ENCODE results near the gene NAALADL2. TPM values are rescaled to one million over a fixed set of nuclear protein-coding genes. Genes with fewer than 3 reads are reported as not detected.
"Not testable (repeated sequence)": the region's sequence is repeated elsewhere in the genome, so short reads cannot be mapped to it uniquely, and the experiment has no call there.

The NAALADL2 gene
- total RNA-seq, 1 donor from 2014 or later: 5.2 TPM

DNA sequence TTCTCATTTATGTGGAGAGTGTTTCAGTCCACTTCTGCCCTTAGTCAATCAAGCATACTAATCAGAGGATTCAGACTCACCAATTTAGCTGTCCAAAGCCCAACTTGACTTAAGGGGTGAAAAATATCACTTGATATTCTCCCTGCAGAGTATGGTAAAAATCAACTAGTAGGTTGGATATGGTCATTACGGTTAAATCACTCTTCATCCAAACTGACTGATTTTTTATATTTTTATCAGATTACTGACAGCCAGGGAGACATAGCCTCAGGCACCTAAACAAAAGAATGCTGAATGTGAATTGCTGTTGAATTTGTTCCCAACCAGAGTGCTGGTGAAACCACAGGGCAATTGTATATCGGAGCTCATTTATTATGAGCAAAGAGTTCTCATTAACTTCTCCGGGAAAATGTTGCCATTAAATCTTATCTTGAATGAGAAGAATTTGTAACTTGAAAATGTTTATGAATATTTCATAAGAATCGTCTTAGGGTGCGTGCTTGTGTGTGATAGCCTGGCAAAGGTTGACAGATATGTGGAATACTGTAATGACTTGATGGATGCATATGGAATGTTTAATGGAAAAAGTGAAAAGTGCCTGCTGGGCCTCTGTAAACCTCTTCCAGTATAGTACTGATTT, 411.2 kb downstream of the NAALADL2 start:
- DNase-seq (ENCODE audit: missing footprints): no peak
- intact Hi-C loops (cut with DNase I): no loop called here
- no peak for ATAC-seq

DNA sequence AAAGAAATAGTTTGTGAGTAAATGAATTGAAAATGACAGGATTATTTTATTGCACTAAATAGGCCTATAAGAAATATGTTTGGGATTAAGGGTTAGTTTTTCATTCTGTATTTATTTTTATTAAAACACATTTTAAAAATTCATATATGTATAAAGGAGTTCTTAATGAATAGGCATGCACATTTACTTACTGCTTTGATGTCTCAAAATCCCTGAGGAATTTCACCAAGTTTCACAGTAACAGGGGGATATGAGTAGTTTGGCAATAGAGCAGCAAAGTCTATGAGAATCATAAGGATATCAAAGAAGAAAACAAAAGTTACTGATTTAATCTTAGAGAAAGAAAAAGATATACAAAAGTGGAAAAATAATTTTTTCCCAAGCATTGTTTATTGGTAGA, 411.7 kb downstream of the NAALADL2 start:
- ATAC-seq (no peak), DNase-seq (ENCODE audit: missing footprints) (no peak)
- intact Hi-C loops (cut with DNase I): no loop called here

DNA sequence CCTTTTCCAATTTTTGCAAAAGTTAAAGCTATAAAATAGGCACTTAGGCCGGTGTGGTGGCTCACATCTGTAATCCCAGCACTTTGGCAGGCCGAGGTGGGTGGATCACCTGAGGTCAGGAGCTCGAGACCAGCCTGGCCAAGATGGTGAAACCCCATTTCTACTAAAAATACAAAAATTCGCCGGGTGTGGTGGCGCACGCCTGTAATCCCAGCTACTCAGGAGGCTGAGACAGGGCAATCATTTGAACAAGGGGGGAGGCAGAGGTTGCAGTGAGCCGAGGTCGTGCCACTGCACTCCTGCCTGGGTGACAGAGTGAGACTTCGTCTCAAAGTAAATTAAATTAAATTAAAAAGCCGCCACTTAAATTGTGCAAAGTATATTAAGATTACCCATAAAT, 412.3 kb downstream of the NAALADL2 start:
- DNase-seq (ENCODE audit: missing footprints); ATAC-seq; intact Hi-C loops (cut with DNase I): not testable (repeated sequence)

DNA sequence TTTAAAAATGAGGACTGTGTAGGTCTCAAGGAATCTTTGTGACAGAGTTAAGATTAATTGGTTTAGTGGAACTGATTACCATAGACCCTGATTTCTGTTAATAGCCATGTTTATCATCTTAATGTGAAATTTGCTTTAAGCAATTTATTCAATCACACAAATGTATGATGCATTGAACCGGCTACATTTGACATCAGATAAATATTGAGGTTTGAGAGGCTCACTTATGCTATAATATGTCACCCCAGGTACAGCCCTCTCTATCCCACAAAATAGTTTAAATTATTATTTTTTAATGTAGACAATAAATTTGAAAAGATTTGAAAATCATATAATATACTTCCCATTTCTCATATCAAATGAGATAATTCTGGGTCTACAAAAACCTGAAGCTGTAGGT, 413.3 kb downstream of the NAALADL2 start:
- intact Hi-C loops (cut with DNase I): no loop called here

DNA sequence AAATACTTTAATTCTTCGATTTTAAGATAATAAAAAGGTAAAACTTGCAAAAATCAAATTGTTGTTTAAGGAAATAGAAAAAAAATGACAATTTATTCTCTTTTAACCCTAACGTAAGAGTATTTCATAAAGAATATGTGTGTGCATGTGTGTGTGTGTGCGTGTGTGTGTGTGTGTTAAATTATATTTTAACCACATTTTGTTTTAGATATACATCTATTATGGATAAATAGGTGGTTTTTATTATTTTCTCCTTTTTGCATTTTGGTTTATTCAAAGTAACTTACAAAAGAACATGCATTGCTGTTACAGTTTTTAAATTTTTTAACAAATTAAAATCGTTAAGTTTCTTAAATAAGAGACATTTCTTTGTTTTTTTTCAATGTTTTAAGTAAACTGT, 414.4 kb downstream of the NAALADL2 start:
- DNase-seq (ENCODE audit: missing footprints) (no peak), ATAC-seq (no peak)
- intact Hi-C loops (cut with DNase I): no loop called here

More for the DNA sequence above, 413.3 kb downstream of the NAALADL2 start:
- ATAC-seq (no peak), DNase-seq (ENCODE audit: missing footprints) (no peak)

DNA sequence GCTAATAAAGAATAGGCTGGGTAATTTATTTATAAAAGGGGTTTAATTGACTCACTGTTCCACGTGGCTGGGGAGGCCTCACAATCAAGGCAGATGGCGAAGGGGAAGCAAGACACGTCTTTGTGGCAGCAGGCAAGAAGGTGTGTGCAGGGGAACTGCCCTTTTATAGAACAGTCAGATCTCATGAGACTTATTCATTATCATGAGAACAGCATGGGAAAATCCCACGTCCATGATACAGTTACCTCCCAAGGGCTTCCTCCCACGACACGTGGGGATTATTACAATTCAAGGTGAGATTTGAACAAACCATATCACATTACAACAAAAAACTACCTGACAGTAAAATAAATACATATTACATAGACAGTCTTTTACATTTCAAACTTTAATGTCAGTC, 414.9 kb downstream of the NAALADL2 start:
- ATAC-seq: no peak
- intact Hi-C loops (cut with DNase I): no loop called here

DNA sequence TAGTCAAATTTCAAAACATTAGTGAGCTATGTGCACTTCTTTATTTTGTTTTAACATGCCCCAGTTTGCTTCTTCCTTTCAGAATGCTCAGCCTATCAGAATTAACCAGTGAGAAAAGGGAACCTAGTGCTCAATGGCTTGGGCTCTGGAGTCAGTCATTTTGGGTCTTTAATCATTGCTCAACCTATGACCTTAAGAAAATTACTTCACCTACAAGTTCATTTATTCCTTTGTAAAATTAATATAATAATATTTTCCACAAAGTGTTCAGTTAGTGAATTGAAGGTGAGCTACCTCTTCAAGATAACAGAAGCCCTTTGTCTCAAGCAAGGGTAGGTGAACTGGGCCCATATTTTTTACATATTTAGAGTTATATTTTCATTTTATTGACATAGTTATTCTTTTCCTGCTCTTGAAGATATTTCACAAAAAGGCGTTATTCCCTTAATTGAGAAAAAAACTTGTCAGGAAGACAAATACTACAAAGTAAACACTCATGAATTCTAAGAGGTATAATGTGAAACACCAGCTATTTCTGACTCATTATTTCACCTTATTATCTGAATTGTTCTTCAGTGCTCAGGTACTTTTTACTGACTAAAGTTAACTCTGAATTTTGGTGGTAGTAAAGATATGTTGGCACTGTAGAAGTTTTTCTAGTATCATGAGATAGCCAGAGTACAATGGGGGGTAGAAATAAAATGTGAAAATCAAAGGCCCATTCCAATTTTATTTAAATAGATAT, 415.5 kb downstream of the NAALADL2 start:
- DNase-seq (ENCODE audit: missing footprints): no peak
- no peak for ATAC-seq
- intact Hi-C loops (cut with DNase I): no loop called here

More for the DNA sequence above, 414.9 kb downstream of the NAALADL2 start:
- no peak for DNase-seq (ENCODE audit: missing footprints)

DNA sequence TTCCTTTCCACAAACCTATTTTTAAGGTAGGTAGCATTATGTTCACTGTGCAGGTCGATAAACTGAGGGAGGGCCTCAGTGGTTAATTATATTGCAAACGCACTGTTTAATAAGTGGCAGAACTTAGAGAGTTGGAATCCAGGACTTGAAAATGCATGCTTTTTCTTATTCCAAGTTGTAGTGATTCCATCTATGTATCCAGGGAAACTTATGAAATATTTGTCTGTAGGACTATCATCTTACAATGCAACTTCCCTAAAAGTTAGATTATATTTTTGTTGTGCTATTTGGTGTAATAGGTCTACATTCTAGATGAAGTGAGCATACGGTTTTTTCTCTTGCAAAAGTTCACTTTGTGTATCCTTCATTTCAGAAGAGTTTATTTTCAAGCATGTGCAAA, 419.5 kb downstream of the NAALADL2 start:
- intact Hi-C loops (cut with DNase I): no loop called here

DNA sequence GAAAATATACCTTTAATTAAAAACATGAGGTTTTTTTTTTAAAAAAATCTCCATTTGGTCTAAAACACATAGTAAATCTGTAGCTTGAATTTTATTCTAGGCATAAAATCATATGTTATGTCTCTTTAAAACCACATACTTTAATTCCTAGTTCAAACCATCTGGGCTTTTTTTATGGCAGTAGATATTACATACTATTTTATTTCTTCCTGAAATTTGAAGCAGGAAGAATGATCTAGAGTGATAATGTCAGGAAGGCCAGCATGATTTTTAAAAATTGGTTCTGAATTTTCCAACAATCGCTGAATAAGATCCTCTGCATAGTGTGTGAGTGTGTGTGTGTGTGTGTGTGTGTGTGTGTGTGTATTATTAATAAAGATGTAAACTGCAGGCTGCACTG, 420.3 kb downstream of the NAALADL2 start:
- DNase-seq (ENCODE audit: missing footprints): no peak
- intact Hi-C loops (cut with DNase I): no loop called here
- no peak for ATAC-seq

More for the DNA sequence above, 419.5 kb downstream of the NAALADL2 start:
- ATAC-seq: no peak
- no peak for DNase-seq (ENCODE audit: missing footprints)

DNA sequence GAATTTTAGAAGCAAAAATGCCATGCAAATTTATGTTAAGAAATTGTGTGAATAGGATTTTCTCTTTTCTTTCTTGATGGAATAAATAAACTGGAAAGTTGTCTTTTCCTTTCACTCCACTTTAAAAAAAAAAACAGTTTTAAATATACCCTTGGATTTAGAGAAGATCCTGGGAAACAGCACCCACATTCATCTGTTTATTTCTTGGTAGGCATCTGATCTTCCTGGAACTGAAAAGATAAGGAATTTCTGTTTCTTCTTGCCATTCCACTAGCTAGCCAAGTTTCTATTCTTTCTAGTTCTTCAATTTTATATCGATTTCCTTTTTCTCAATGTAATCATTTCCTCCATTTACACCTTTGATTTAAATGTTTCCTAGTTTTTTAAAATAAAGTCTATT, 420.8 kb downstream of the NAALADL2 start:
- DNase-seq (ENCODE audit: missing footprints): no peak
- intact Hi-C loops (cut with DNase I): no loop called here
- ATAC-seq: no peak

DNA sequence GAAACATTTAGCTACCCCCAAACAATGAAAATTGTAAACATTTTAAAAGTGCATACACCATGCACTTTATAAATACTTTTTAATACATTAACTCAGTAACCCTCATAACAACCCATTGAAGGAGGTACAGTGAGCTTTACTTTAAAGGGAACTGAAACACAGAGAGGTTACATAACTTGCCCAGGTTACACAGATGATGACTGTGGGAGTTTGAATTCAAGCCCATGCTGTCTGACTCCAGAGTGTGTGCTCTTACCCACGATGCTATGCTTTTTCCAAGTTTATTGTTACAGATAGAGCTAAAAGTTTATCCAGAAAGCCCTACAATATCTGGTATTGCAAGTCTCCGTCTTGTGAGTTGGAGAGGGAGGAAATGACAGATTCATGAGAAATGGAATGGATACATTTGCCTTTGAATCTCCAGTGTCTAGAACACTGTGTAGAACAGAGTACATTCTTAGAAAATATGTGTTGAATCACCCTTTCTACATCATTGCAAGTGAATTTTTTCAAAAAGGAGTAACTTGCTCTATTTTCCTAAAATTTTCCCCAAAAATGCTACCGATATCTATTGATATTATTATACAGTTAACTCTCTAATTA, 428.3 kb downstream of the NAALADL2 start:
- DNase-seq (ENCODE audit: missing footprints): no peak
- ATAC-seq: no peak
- intact Hi-C loops (cut with DNase I): no loop called here

DNA sequence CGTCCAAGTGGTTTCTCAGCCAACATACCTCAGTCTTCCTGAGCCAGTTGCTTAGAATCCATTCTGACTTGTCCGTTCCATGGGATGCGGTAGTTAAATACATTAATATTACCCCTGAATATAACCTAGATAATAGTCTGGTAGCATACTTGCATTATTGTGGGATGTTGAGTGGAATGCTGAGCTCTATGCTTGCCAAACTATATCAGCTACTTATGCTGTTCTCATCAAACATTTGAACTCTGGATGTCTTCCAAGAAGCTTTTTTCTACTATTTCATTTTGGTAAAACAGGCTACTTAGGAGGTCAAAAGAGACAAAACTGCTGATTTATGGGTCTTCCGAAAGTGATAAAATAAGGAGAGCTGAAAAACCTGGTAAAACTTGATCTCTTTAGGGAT, 429.5 kb downstream of the NAALADL2 start:
- intact Hi-C loops (cut with DNase I): no loop called here
- ATAC-seq (no peak), DNase-seq (ENCODE audit: missing footprints) (no peak)

DNA sequence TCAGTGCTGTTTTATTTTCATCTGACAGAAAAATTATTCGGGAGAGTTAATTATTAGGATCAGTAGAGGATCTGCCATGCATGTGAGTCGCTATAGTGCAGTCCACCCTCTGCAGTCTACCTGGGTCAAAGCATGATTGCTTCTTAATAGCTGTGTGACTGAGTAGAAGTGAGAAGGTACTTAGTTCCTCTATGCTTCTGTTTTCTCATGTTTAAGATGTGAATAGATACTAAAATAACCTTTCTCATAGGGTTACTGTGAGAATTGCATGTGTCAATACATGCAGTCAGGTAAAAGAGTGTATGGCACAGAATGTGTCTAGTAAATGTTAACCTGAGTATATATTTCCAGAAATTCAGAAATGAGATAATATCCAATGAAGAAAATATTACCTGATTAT, 435.7 kb downstream of the NAALADL2 start:
- intact Hi-C loops (cut with DNase I): no loop called here
- DNase-seq (ENCODE audit: missing footprints) (no peak), ATAC-seq (no peak)

DNA sequence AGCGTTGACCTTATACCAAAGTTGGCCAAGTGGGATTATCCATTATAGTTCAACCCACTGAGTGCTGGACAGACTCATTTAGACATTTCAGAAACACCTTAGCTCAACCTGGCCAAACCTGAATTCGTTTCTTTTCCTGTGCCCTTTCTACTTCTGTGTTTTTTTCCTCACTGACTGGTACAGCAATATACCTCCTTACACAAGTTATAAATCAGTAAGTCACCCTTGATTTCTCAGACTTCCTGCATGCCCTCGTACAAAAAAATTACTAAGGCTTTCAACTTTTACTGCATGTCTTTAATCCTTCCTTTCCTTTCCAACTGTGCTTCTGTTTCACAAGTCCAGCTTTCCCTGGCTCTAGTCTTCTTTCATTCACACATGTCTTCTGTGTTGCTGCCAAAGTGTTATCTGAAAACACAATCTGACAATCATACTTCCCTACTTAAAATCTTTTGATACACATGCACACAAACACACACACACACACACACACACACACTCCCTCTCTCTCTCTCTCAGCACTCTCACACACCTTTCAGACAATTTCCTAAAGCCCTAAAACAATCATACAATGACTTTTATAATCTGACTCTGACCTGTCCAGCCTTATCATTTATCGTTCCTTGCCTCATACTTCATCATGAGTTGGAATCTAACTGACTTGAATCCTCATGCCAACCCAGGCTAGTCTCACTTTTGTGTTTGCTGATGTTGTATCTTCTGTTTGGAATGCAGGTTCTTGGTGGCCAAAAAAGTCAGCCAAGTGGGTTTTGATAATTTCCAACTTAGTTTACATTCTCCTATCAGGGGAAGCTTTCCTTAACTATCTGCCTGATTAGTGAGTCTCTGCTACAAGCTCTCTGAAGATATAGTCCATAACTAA, 436.4 kb downstream of the NAALADL2 start:
- intact Hi-C loops (cut with DNase I): no loop called here
- no peak for DNase-seq (ENCODE audit: missing footprints)

DNA sequence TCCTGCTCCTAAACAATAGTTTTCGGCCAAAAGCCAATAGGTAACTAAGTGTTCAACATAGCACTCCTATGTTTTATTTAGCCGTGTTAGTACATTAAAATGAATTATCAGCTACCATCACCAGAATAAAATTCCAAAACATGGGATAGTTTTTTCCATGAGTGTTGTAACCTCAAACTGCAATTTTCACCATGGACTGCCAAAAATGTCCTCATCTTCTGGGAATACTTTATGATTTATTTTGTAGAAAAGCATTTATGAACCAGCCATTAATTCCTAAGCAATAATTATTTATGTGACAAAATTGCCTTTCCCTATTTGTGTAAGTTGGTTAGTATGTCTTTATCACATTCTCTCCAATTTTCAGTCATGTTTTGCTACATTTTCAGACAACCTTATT, 438.1 kb downstream of the NAALADL2 start:
- ATAC-seq: no peak
- intact Hi-C loops (cut with DNase I): no loop called here
- DNase-seq (ENCODE audit: missing footprints): no peak

More for the DNA sequence above, 436.4 kb downstream of the NAALADL2 start:
- ATAC-seq: no peak

DNA sequence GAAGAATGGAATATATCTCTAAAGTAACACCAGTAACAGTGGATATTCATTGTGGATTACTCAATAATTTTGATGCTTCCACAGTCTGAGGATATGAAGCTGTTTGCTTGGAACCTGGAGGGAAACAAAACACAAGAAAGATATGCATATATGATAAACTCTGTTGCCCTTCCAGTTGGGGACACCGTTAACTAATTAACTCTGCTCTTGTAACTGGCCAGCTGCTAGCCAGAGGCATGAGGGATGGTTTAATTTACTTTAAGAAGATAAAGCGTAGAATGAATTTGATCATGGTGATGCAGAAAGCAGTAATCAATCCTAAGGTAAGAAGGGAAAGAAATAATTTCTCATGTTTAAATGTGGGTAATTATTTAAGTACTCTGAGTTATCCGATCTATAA, 442.6 kb downstream of the NAALADL2 start:
- ATAC-seq: no peak
- no peak for DNase-seq (ENCODE audit: missing footprints)
- intact Hi-C loops (cut with DNase I): no loop called here

DNA sequence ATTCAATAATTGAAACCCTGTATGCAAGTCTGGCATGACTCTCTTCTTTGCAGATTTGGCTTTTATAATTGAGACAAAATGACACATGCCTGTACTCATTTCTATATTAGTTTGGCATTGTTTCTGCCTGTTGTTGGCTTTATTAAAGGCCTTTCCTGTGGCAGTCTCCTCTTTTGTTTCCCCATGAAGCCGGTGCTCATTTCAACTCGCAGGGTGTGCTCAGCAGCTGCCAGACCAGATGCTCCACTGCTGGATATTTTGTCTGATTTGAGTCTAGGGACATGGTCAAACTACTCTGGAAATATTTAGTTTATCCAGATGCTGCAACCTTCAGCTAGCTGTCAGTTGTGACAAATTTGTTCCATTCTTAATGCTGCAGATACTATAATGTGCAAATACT, 445.3 kb downstream of the NAALADL2 start:
- ATAC-seq (peak; percentile 54), DNase-seq (ENCODE audit: missing footprints) (no peak)
- intact Hi-C loops (cut with DNase I): no loop called here

DNA sequence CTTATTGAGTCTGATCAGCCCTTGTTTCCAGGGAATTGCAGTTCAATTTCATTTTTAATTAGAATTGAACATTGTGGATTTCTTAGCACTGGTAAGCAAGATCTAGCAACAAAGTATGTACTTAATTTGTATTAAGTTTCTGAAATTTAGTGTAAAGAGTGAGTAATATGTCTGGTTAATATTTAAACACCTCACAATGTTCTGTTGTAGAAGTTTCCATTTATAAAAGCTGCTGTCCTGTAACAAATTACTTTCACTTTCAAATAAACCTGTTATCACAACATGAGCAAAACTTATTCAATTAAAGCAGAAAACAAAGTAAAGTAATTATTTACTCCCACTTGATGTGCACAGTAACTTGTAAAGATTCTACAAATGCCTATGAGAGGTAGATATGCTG, 448.5 kb downstream of the NAALADL2 start:
- ATAC-seq (no peak), DNase-seq (ENCODE audit: missing footprints) (no peak)
- intact Hi-C loops (cut with DNase I): no loop called here

DNA sequence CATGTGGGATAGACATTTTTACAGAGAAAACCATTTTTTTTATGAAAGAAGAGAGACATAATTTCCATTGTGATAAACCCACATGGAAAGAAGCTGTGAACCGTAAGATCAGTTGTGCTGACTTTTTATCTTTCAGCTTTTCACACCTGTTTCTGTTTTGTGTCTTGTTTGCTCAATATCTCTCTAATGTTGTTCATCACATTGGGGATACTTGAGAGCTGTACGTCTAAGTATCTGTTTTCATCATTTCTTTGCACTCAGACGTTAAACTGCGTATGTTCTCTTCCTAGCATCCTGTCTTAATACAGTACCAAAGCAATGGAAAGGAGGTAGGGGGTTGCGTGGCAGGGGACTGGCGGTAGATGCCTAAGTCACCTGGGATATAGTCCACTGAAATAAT, 449.0 kb downstream of the NAALADL2 start:
- ATAC-seq (no peak), DNase-seq (ENCODE audit: missing footprints) (no peak)
- intact Hi-C loops (cut with DNase I): no loop called here

Measured in Right ventricle myocardium inferior (tissue), 1 donor.